Uterus (tissue), 4 donors: Measurements from ENCODE around the gene BMP6. TPM values are rescaled to one million over a fixed set of nuclear protein-coding genes. Genes with fewer than 3 reads are reported as not detected.

Source experiments
- DNase-seq, 2 donors: peaks; one replicate each; pipeline ENCODE4 v3.0.0-alpha.2; 2019 to 2020
- H3K27ac ChIP-seq, 2 donors: fragments of 200-600 bp; sonication (generic); 1 replicate in 1 of 2; 2 replicates in 1 of 2; pipeline ENCODE4 v1.5.1; 2016 to 2018
- H3K27me3 ChIP-seq, 2 donors: fragments of 200-600 bp; sonication (generic); one replicate each; pipeline ENCODE4 v1.5.1; 2018 to 2019; ENCODE audit warnings: control low read depth in 1 of 2
- H3K36me3 ChIP-seq, 2 donors: fragments of 200-600 bp; sonication (generic); one replicate each; pipeline ENCODE4 v1.5.1; 2019; ENCODE audit warnings: control low read depth in 1 of 2
- H3K4me1 ChIP-seq, 2 donors: fragments of 200-600 bp; sonication (generic); one replicate each; pipeline ENCODE4 v1.5.1; 2018 to 2019; ENCODE audit warnings: control low read depth in 1 of 2
- H3K4me3 ChIP-seq, 2 donors: fragments of 200-600 bp; sonication (generic); 1 replicate in 1 of 2; 2 replicates in 1 of 2; pipeline ENCODE4 v1.5.1; 2018 to 2019; ENCODE audit warnings: mild to moderate bottlenecking in 1 of 2
- H3K9me3 ChIP-seq, 2 donors: fragments of 200-600 bp; sonication (generic); one replicate each; pipeline ENCODE4 v1.5.1; 2019; ENCODE audit warnings: control low read depth in 1 of 2
- POLR2A ChIP-seq, 2 donors: fragments of 450-650 bp; IDR thresholded peaks; one replicate each; pipeline ENCODE4 v1.6.1; 2016; ENCODE audit warnings: antibody characterized with exemption in 2 of 2, mild to moderate bottlenecking in 1 of 2, moderate library complexity in 1 of 2
- intact Hi-C: fragments of 100-400 bp; cut with DNase I; formaldehyde crosslinking; loops from one replicate; pipeline ENCODE4 v1.15.1; 2023; ENCODE audit warnings: low total_unique reads
- total RNA-seq, 4 donors: library from RNA; depleted of rRNA in 3 of 4; stranded (reverse); fragments of >200 nt in 3 of 4; gene quantifications; one replicate each; pipeline versions ENCODE4 v1.1.0 to v1.2.4, GENCODE V29; 2014 to 2023
- TF ChIP-seq, protein P1 (sequence below), 4 experiments: fragments of 200-600 bp in 2 of 4; fragments of 450-650 bp in 2 of 4; sonication (generic) in 2 of 4; IDR thresholded peaks; one replicate each; pipeline ENCODE4 v1.5.1; 2016 to 2019; ENCODE audit warnings: antibody characterized with exemption in 4 of 4, mild to moderate bottlenecking in 2 of 4, moderate library complexity in 1 of 4
- donor health status: DM: yes; HTN: yes; CAD: no.

The BMP6 gene
- total RNA-seq, 4 donors from 2014 or later = 2.2 to 8.5 (median 4.4) TPM

DNA sequence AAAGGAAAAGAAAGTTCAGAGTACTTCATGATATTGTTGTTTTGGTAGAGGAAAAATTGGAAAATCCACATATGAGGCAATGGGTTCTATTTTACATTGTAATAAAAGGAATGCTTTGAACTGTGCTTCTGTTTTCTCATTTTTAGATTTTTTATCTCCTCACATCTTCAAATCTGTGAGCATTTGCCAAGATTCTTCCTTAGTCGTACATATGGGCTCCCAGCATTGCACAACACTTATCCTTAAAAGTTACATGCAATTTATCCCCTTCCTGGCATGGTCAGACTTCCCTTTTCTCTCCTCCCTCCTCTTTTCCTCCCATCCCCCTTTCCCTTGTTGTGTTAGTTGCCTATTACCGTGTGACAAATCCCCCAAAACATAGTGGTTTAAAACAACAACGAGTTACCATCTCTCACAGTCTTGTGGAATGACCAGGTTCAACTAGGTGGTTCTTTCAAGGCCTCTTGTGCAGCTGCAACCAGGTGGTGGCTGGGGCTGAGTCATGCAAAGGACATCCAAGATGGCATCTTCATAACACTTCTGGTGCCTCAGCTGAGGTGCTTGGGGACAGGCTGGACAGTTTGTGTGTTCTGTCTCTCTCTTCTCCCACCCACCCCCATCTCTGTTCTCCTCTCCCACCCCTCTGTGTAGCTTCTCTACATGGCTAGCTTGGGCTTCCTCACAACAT lies 116.0 kb downstream of the BMP6 start:
- Histone ChIP-seq H3K9me3 (no peaks in the 10 kb centered on the region), H3K4me3 (no peak overlapping the region), H3K36me3 (no peaks in the 10 kb centered on the region), H3K27ac (no peak overlapping the region), H3K27me3 (no peaks in the 10 kb centered on the region), H3K4me1 (no peaks in the 10 kb centered on the region)
- no peak for DNase-seq
- TF ChIP-seq, protein P1, sequence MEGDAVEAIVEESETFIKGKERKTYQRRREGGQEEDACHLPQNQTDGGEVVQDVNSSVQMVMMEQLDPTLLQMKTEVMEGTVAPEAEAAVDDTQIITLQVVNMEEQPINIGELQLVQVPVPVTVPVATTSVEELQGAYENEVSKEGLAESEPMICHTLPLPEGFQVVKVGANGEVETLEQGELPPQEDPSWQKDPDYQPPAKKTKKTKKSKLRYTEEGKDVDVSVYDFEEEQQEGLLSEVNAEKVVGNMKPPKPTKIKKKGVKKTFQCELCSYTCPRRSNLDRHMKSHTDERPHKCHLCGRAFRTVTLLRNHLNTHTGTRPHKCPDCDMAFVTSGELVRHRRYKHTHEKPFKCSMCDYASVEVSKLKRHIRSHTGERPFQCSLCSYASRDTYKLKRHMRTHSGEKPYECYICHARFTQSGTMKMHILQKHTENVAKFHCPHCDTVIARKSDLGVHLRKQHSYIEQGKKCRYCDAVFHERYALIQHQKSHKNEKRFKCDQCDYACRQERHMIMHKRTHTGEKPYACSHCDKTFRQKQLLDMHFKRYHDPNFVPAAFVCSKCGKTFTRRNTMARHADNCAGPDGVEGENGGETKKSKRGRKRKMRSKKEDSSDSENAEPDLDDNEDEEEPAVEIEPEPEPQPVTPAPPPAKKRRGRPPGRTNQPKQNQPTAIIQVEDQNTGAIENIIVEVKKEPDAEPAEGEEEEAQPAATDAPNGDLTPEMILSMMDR (IDR thresholded peaks at IDR 0.05) = no peak
- TF ChIP-seq POLR2A (IDR thresholded peaks at IDR 0.05) = no peak
- intact Hi-C loops = no loop called here

DNA sequence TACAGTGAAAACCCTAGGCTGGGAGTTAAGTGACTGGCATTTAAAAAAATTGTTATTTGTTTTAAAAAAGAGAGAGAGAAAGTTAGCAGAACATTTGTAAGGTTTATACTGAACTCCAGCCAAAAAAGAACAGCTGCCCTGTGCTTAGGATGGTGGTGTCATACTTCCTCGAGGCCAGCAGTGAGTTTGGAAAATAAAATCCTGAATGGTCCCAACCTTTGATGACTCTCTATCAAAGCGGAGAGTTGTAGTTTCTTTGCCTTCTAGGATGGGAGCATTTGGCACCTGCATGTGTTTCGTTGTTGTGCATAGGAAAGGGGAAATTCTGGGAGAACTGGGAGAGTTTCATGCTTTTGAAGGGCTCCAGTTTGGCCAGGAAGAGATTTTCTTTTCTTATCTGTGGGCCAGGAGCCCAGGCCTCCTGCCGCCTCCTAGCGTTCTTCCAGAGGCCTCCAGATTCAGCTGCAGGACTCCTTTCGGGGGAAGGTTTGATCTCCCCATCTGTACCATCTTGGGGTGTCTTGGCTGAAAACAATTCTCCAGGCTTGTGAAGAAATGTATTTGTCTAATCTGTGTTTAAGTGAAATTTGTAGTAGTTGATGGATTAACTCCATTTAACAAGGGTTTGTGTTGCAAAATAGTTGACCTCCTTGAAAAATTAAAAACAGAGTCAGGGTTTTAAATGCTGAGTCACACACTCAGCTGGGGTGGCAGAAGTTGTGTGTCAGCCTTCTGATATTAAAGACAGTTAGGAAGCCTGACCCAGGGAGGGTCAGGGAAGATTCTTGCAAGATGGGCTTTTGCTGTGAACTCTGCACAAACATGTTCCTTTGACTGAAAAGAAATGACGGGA lies 121.3 kb downstream of the BMP6 start:
- Histone ChIP-seq H3K4me1 (no peaks in the 10 kb centered on the region), H3K9me3 (peaks cover 0 to 8% of the 10 kb centered on the region in 2 donors), H3K4me3 (no peak overlapping the region), H3K36me3 (no peaks in the 10 kb centered on the region), H3K27me3 (no peaks in the 10 kb centered on the region), H3K27ac (no peak overlapping the region)
- no peak for TF ChIP-seq POLR2A (IDR thresholded peaks at IDR 0.05)
- TF ChIP-seq, protein P1 (IDR thresholded peaks at IDR 0.05) = no peak
- no peak for DNase-seq
- intact Hi-C loops = no loop called here

DNA sequence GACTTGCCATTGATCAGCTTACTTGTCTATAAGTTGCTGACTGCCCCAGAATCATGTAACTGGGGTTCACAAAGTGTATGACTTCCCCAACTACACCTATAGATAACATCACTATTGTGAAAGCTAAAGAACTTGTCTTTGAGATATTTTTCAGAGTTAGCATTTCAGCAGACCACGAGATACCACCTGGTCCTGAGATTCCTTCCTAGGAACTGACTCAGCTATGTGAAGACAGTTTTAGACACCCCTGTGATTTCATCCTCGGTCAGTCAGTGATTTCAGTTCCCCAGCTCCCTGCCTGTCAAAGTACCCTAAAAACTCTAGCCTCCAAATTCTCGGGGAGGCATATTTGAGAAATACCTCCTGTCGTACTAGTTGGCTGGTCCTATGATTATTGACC lies 122.3 kb downstream of the BMP6 start:
- no peak for DNase-seq
- peaks cover 0 to 11% of the 10 kb centered on the region in 2 donors for H3K9me3 ChIP-seq
- no peaks in the 10 kb centered on the region for H3K27me3 ChIP-seq
- TF ChIP-seq, protein P1 (IDR thresholded peaks at IDR 0.05) = no peak
- no peak for TF ChIP-seq POLR2A (IDR thresholded peaks at IDR 0.05)
- no peak overlapping the region for H3K4me3 ChIP-seq
- intact Hi-C loops = no loop called here
- no peaks in the 10 kb centered on the region for H3K36me3 ChIP-seq
- no peaks in the 10 kb centered on the region for H3K4me1 ChIP-seq
- H3K27ac ChIP-seq = no peak overlapping the region

DNA sequence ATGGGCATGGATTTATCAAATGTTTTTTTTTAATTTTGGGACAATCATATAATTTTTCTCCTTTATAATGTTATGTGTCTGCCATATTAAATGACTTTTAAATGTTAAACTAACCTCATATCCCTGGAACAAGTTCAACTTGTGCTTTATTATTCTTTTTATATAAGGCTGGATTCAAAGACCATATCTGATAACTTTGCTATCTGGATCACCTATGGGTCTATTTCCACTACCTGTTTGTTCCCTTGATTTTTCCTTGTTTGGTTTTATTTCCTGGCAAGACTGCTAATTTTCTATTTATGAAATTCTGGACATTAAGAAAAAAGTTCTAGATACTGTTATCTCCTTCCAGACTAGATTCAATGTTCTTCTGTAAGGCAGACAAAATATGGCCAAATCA lies 125.9 kb downstream of the BMP6 start:
- Histone ChIP-seq H3K9me3 (peaks cover 0 to 11% of the 10 kb centered on the region in 2 donors), H3K4me3 (no peak overlapping the region), H3K36me3 (no peaks in the 10 kb centered on the region), H3K4me1 (no peaks in the 10 kb centered on the region), H3K27me3 (no peaks in the 10 kb centered on the region), H3K27ac (no peak overlapping the region)
- DNase-seq = no peak
- intact Hi-C loops = no loop called here
- TF ChIP-seq POLR2A (IDR thresholded peaks at IDR 0.05) = no peak
- TF ChIP-seq, protein P1 (IDR thresholded peaks at IDR 0.05) = no peak

DNA sequence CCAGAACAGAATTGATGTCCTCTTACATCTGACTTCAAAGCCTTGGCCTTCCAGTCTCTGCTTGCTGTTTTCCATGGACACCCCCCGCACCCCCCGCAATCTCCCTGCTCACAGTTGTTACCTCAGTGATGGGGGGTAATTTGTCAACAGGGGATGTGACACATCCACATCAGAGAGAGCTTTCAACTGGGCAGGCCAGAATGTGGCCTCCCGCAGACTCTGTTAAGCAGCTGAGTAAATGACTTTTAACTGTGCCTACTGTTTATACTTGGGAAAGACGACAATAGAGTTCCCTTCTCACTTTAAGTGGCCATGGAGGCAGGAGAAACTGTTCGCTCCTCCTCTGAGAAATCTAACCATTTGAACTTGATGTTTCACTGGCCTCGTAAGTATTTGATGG lies 133.7 kb downstream of the BMP6 start:
- no peaks in the 10 kb centered on the region for H3K27me3 ChIP-seq
- no peak for DNase-seq
- no peak for TF ChIP-seq POLR2A (IDR thresholded peaks at IDR 0.05)
- TF ChIP-seq, protein P1 (IDR thresholded peaks at IDR 0.05) = no peak
- no peak overlapping the region for H3K4me3 ChIP-seq
- intact Hi-C loops = no loop called here
- H3K27ac ChIP-seq = no peak overlapping the region
- no peaks in the 10 kb centered on the region for H3K36me3 ChIP-seq
- H3K9me3 ChIP-seq = no peaks in the 10 kb centered on the region
- no peaks in the 10 kb centered on the region for H3K4me1 ChIP-seq
